Lower leg skin (tissue), 3 donors: ENCODE data around the gene FBXO31.

Source experiments
- CTCF ChIP-seq, 3 donors: fragments of 450-650 bp; IDR thresholded peaks; one replicate each; pipeline ENCODE4 v1.5.1; 2016; ENCODE audit warnings: antibody characterized with exemption in 3 of 3, mild to moderate bottlenecking in 3 of 3, moderate library complexity in 2 of 3
- POLR2A ChIP-seq, 2 donors: fragments of 450-650 bp; IDR thresholded peaks; one replicate each; pipeline ENCODE4 v1.6.1; 2016 to 2017; ENCODE audit warnings: antibody characterized with exemption in 2 of 2, mild to moderate bottlenecking in 1 of 2, moderate library complexity in 1 of 2

DNA sequence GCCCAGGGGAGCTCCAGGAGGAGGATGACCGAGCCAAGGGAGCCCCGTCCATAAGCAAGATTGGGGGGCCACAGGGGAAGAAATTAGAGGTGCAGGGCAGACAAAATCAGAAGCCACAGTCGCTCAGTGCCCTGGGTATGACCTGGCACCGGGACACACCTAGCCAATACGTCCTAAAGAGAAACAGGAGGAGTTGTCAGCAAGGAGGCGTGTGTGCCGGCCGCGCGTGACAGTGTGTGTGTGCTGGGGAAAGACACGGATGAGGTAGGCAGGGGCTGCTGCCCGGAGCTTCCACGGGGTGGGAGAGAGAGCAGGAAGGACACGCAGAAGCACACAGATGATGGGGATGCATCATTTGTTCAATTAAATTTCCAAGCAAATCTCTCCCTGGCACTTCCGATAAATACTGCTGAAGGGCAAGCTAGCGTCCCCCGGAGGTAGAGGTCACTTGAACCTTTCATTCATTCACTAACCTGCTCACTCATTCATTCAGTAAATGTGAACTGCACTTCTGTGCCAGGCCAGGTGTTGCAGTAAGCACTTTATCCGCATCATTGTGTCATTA lies 104.4 kb downstream of the FBXO31 start:
- TF ChIP-seq CTCF (IDR thresholded peaks at IDR 0.05) (no peak), POLR2A (IDR thresholded peaks at IDR 0.05) (no peak)
